ENCODE results near the gene PPM1J. TPM values are rescaled to one million over a fixed set of nuclear protein-coding genes. Genes with fewer than 3 reads are reported as not detected.
A peak's percentile ranks its signal among the peaks of the same experiment; 100 is the strongest.
"Not testable (repeated sequence)": the region's sequence is repeated elsewhere in the genome, so short reads cannot be mapped to it uniquely, and the experiment has no call there.

PPM1J gene
- total RNA-seq, 1 donor from 2014 or later, result 1.8 TPM

DNA sequence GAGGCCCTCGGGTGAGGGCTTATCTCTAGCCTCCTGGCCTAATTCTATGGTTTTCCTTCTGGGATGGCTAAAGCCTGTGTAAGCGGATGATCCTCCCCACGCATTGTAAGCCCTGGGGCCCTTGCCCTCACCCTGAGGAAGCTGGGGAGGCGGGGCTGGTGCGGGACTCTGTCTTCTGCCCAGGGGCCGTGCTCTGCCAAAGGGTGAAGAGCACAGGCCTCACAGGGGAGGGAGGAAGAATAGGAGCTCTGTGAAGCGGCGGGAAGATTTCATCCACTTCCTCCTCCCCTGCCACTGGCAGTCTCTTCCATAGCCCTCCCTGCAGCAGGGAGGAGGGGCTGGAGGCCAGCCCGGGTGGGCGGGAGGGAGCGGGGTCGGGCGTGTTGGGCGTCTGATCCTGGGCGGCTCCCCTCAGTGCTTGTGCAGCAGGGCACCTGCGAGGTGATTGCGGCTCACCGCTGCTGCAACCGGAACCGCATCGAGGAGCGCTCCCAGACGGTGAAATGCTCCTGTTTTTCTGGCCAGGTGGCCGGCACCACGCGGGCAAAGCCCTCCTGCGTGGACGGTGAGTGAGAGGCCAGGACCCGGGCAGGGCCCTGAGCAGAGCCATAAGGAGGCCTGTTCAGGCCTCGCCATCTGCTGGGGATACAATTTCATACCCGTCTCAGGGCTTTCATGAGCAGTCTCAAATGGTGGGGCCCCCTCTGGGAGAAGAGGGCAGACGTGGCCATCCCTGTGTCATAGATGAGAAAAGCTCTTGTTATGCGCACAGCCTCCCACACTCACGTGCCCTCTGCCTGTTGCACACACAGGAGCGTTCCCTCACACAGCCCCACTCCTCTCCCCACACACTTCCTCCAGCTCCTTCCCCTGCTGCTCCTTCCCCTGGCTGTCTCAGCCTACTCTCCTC lies 7.7 kb upstream of the PPM1J start:
- intact Hi-C loops (cut with DNase I), result loop anchor here (5.0 to 10.0 kb wide), 2 partner anchors 84 to 322 kb away; no protein-coding TSS in a partner anchor
- DNase-seq (ENCODE audit: low spot score) (no peak), ATAC-seq (peak; percentile 81)

DNA sequence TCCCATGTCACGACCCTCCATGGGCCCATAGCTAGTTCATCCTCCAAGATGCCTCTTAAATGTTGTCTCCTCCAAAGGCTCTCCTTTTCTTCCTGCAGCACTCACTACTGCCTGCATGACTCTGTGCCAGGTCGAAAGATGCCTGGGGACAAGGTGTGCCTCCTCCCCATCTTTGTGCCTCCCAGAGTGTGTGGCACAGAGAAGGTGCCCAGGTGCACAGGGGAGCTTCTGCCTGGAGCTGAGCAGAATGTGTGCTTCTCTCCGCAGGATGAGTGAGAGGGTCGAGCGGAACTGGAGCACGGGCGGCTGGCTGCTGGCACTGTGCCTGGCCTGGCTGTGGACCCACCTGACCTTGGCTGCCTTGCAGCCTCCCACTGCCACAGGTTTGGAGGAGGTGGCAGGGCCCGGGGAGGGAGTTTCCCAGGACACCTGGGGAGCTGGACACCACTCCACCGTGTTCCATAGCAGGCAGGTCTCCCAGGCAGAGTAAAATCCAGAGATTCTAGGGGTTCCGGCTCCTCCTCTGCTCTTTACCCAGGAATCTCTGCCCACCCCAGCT lies 6.9 kb upstream of the PPM1J start:
- DNase-seq (ENCODE audit: low spot score), result no peak
- no peak for ATAC-seq
- intact Hi-C loops (cut with DNase I), result loop anchor here (5.0 to 10.0 kb wide), 2 partner anchors 85 to 323 kb away; no protein-coding TSS in a partner anchor

DNA sequence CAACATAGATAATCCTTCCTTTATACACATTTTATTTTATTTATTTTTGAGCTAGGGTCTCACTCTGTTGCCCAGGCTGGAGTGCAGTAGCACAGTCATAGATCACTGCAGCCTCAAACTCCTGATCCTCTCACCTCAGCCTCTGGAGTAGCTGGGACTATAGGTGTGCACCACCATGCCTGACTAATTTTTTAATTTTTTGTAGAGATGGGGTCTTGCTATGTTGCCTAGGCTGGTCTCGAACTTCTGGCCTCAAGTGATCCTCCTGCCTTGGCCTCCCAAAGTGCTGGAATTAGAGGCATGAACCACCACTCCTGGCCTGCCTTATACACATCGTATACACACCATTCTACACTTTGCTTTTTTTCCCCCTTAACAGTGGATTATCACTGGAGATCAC lies 6.2 kb upstream of the PPM1J start:
- ATAC-seq, result not testable (repeated sequence)

DNA sequence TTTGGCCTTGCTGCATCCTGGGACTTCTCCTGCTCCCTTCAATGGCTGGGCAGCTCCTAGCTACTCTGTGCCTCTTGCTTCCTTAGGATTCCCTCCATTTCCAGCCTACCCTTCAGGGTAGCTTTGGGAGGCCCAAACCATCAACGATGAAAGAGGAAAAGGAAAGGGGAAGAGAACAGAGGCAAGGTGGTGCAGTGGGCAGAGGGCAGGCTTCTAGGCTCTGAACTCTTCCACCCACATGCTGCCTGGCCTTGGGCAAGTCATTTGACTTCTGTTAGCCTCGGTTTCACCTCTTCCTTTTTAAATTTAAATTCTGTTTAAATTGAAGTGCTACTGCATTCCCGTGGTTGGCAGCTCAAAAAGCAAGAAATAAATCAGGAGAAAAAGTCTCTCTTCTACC lies 5.7 kb upstream of the PPM1J start:
- intact Hi-C loops (cut with DNase I), result loop anchor here (5.0 to 10.0 kb wide), 2 partner anchors 87 to 324 kb away; no protein-coding TSS in a partner anchor
- DNase-seq (ENCODE audit: low spot score), result no peak

More for the DNA sequence above, 6.2 kb upstream of the PPM1J start:
- intact Hi-C loops (cut with DNase I), result loop anchor here (5.0 to 10.0 kb wide), 2 partner anchors 86 to 324 kb away; no protein-coding TSS in a partner anchor
- not testable (repeated sequence) for DNase-seq (ENCODE audit: low spot score)

DNA sequence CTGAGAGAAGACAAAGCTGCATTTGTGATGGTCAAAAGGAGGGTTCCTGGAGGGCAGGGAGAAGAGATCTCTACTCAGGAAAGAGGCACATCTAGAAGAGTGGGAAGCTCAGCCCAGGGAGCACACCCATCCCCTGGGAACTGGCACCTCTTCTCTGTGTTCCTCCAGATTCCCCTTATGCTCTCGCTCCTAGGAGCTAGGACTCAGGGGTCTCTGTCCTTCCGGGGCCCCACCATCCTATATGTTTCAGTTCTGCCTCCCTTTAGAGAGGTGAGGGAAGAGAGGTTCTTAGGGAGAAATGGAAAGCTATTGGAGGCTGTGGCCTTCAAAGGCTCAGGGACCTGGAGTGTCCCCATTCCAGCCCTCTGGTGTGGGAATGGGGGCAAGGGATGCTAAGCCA lies 4.6 kb upstream of the PPM1J start:
- intact Hi-C loops (cut with DNase I), result loop anchor here (5.0 to 10.0 kb wide), 3 partner anchors 88 to 325 kb away; partner anchors contain the start of gene WNT2B
- ATAC-seq, result no peak
- DNase-seq (ENCODE audit: low spot score), result no peak

More for the DNA sequence above, 5.7 kb upstream of the PPM1J start:
- ATAC-seq, result no peak

DNA sequence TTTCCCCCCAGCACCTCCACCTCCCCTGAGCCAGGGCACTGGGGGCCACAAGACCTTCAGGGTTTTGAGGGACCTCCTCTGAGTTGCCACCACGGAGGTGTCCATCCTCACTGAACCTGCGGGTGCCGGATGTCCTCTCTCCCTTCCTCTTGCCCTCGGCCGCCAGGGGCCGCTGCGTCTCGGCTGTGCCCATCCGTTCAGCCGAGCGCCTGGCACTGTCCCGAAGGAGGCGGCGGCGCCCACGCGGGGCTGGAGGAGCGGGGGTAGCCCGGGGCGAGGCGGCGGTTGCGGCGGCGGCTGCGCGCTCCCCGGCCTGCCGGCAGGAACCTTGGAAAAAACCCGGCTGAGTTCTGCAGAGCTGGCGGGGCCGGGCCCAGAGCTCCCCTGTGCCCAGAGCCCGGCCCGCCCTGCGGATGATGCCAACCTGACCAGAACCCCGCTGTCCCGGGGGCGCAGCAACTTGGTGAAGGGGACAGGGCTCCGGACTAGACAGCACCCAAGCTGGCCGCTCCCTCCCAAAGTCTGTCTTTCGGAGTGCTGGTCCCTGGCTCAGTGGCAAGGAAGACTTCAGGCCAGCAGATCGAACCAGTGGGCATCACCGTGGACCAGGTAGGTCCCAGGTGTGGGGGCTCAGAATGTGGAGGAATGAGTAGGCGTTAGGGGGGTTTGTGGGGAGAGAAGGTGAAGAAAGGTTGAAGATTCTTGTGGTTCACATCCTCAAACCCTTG lies 3.7 kb upstream of the PPM1J start:
- DNase-seq (ENCODE audit: low spot score) (peak; percentile 90), ATAC-seq (no peak)
- intact Hi-C loops (cut with DNase I), result loop anchor here (10.0 kb wide), 1 partner anchor 214 kb away; the partner anchor contains the start of gene WNT2B

DNA sequence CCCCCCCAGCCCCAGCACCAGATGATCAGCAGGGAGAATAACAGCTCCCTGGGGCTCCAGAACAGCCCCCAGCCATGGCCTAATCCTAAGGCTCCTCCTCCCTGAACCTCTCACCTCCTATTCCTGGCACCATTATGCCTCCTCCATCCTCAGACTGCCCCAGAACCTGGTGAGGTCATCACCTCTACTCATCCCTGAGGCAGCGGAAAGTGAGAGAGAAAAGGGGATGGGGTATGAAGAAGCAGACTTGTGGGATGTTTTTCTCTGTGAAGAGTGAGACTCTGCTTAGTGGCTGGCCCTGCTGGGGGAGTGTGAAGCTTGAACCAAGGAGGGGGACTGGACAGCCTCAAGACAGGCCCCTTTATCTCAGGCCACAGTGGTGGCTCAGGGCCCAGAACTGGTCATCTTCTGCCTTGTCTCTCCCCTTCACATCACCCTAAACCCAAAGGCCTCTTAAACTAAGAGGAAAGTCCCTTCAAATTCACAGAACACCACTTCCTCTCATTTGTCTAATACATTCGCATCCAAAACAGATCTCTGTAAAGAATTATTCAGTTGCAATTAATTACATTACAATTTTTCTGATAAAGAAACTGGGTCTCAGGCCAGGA lies 2.2 kb upstream of the PPM1J start:
- ATAC-seq, result no peak

DNA sequence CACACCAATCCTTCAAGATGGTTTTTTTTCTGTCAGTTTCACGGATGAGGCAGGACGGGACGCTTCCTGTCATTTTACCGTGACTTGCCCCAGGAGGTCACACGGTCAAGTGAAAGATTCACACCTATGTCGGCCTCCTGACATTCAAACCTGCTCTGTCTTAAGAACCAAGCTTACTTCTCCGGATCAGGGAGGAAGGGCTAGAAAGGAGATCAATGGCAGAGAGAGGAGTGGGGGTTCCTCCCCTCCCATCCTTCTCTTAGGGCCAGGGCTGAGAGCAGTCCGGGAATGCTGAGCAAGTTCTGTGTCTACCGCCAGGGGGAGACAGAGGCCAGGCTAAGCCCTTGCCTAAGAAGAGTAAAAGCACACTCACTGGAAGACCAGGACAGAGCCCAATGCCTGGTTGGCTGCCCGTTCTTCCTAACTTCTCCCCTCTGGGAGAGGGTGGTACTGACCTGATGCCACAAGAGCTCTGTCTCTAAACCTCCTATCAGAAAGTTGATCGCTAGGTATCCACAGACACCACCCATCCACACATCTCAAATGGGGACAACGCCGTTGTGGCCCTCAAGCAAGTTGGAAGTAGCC lies 1.1 kb upstream of the PPM1J start:
- intact Hi-C loops (cut with DNase I), result loop anchor here (10.0 kb wide), 1 partner anchor 211 kb away; the partner anchor contains the start of gene WNT2B
- peak; percentile 89 for ATAC-seq
- peak; percentile 93 for DNase-seq (ENCODE audit: low spot score)

More for the DNA sequence above, 2.2 kb upstream of the PPM1J start:
- intact Hi-C loops (cut with DNase I), result loop anchor here (10.0 kb wide), 1 partner anchor 213 kb away; the partner anchor contains the start of gene WNT2B
- DNase-seq (ENCODE audit: low spot score), result no peak

DNA sequence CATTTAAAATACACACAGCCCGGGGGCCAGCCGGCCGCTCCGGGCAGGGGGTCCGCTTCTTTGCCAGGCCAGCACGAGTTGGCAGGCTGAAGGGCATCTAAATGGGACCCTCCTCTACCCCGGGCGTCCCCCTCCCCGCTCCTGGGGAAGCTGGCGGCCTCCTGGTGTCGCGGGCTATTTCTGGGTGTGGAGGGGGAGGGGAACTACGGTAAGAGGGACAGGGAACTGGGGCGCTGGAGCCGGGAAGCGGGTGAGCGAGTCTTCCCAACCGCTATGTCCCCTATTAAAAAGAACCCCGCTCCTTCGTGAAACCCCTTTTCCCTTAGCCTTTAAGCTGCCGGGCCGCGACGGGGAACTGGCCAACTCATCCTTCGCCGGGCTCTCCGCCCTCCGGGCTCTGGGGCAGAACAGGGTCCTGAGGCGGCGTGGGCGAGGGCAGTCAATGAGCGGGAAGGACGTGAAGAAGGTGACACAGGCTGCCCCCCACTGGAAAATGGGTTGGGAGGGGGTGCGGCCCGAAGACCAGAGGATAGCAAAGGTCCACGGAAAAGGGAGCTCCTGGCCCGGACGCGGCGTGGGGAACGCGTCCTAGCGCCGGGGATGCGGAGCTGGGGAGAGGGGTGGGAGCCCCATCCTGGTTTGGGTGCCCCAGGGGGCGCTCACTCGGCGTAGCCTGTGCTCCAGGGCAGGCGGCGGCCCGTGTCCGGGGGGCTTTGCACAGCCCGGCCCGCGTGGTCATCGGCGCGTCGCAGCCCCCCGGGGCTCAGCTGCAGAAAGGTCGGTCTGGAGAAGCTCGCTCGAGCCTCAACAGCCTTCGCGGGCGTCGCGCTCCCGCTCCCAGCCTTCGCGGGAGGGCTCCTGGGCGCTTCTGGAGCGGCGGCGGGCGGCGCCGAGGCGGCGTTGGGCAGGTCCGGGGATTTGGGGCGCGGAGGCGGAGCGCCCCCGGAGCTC lies 544 bp downstream of the PPM1J start:
- intact Hi-C loops (cut with DNase I), result loop anchor here (10.0 kb wide), 1 partner anchor 210 kb away; the partner anchor contains the start of gene WNT2B
- peak; percentile 81 for DNase-seq (ENCODE audit: low spot score)
- ATAC-seq, result peak; percentile 7

DNA sequence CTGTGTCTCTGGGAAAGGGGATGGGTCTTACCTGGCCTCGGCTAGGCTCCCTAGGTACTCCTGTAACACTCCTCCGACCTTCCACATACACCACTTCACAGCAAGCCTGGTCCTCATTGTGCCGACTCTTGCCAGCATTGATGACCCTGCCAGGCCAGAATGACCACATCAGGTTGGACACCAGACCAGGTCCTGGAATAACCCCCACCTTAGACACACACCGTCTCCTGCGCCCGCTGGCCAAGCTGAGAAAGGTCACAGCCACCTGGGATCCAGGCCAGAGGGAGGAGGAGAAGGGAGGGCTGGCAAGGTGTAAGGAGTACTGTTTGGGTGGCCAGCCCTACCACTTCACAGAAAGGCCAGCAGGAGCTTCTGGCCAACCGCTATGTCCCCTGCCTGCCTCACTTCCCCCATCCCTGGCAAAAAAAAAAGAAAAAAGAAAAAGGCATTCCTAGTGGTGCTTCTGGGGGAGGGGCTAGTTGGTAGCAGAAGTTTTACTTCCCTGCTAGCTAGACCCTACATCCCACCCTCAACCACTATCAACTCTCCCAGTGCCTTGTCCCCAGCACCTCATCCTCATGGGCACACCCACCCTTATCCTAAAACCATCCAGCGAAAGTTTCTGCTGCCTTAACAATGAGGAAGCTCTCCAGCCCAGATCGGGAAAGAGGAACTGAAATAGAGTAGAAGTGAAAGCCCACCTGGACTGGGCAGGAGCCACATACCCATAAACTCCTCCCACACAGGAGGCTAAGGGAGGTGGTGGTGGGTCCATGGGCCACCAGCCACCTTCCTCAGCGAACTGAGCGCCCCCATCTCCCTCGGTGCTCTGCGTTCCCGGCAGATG lies 1.4 kb downstream of the PPM1J start:
- DNase-seq (ENCODE audit: low spot score) (no peak), ATAC-seq (no peak)
- intact Hi-C loops (cut with DNase I), result loop anchor here (10.0 kb wide), 1 partner anchor 209 kb away; the partner anchor contains the start of gene WNT2B

DNA sequence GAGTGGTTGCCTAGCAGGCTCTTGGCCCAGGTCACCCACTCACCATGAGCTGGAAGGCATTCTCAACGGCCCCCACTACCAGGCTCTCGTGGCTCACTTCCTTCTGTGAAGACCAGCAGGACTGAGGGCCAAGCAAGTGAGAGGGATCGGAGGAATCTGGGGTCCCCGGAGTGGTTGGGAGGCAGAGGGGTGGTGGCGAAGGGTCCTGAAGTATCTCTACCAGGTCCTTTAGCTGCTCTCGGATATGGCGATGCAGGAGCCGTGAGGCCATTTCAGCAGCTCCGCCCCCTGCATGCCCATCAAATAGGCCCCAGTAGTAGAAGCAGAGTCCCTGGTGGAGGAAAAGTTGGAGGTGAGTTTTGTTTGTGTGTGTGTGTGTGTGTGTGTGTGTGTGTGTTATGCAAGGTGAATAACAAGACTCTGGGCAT lies 2.4 kb downstream of the PPM1J start:
- DNase-seq (ENCODE audit: low spot score) (no peak), ATAC-seq (no peak)
- intact Hi-C loops (cut with DNase I), result loop anchor here (10.0 kb wide), 1 partner anchor 208 kb away; the partner anchor contains the start of gene WNT2B

DNA sequence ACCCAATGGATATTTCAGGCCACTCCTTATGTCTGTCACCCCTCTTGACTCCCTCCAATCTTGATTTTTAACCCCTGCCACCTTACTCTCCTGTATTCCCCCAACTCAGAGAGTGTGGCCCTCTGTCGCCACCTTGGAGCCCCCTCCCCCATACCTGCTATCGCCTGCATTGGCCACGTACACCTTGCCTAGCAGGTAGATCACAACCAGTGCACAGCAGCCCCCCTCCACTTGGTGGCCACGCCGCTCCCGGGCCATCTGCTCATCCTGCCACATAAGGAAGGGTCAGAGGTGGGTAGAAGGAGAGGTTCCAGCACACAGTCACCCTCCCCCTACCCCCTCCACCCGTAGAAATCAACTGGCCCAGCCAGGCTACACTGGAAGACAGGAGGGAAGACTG lies 2.9 kb downstream of the PPM1J start:
- ATAC-seq, result no peak
- no peak for DNase-seq (ENCODE audit: low spot score)
- intact Hi-C loops (cut with DNase I), result loop anchor here (10.0 kb wide), 1 partner anchor 207 kb away; the partner anchor contains the start of gene WNT2B

DNA sequence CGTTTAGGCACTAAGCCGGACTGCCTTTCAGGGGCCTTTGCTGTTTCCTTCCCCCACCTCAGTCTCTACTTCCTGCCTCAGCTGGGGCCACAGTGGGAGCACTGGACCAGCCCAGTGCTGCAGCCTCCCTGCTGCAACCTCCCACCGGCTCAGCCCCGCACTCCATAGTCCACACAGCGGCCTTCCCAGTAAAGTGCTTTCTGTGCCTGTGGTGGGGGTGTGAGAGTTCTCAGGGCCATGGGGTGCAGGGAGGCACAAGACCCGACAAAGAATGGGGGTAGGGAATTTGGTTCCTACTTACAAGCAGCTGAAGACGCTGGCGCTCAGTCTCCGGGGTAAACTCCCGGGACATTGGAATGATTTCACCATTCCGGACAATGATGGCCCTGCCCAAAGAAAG lies 3.5 kb downstream of the PPM1J start:
- DNase-seq (ENCODE audit: low spot score), result no peak
- intact Hi-C loops (cut with DNase I), result loop anchor here (10.0 kb wide), 1 partner anchor 207 kb away; the partner anchor contains the start of gene WNT2B
- ATAC-seq, result no peak

DNA sequence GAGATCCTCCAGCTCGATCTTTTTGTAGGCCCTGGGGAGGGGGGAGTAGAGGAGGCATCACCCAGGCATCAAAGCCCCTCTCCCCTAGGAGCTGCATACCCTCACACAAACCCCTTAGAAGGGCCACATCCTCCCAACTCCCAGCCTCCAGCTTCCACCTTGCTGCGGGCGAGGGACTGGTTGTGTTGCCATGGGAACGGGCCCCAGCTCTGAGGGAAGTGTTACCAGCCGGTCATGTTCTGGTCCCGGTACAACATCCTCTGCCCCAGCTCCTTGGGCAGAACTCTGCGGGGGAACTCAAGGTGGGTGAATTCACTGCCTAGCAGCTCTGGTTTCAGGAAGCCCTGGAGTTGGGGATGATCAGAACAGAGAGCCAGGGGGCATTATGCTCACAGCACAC lies 4.1 kb downstream of the PPM1J start:
- no peak for ATAC-seq
- intact Hi-C loops (cut with DNase I), result loop anchor here (10.0 kb wide), 1 partner anchor 206 kb away; the partner anchor contains the start of gene WNT2B
- DNase-seq (ENCODE audit: low spot score), result no peak

DNA sequence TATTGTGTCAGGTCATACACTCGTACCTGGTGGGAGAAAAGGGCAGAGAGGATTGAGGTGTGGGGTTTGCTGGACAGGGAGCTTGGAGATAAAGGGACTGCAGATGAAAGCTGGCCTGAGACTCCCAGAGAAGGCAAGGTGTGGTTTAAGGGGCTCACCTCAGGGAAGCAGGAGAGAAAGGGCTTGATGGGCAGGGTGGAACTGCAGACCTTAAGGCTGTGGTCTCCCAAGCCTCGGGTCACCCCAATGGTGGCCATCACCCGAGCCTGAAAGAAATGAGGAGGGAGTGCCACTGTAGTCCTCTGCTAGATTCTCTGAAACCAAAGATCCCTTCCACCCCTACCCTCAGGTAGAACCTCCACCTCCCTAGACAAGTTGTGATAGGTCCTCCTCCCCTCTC lies 4.5 kb downstream of the PPM1J start:
- ATAC-seq (no peak), DNase-seq (ENCODE audit: low spot score) (no peak)
- intact Hi-C loops (cut with DNase I), result loop anchor here (10.0 kb wide), 1 partner anchor 206 kb away; the partner anchor contains the start of gene WNT2B

DNA sequence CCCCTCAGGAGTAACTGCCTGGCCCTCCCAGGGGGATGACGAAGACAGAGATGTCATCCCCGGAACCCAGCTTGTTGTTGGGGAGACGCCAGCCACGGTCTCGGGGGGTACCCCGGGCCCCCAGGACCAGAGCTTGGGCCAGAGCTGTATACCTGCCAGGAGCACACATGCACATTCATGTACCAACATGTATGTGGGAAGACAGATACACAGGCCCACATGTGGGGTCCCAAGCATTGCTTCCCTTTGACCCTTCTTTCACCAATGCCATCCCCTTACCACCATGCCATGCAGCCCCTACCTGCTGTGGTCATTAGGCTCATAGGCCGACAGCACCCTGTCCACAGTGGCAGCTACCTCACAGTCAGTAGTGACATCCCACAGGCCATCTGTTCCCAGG lies 5.0 kb downstream of the PPM1J start:
- intact Hi-C loops (cut with DNase I), result loop anchor here (10.0 kb wide), 1 partner anchor 205 kb away; the partner anchor contains the start of gene WNT2B
- no peak for ATAC-seq
- no peak for DNase-seq (ENCODE audit: low spot score)
